A673 (cell line): ENCODE data around the gene RABL6. TPM values are rescaled to one million over a fixed set of nuclear protein-coding genes. Genes with fewer than 3 reads are reported as not detected.
A peak's percentile ranks its signal among the peaks of the same experiment; 100 is the strongest.

Experiments used
- BruUV-seq: library from RNA; stranded (reverse); fragments of 400-500 nt; replicated peaks from 2 replicates; lab custom pipeline; 2021; lab: Mats Ljungman, UMichigan
- CTCF ChIA-PET: fragments of 300-600 bp; sonication (Branson Sonifier 250); formaldehyde crosslinking; loops from one replicate; lab custom pipeline; 2022; ENCODE audit warnings: antibody characterized with exemption; lab: Charles Lee
- POLR2A ChIA-PET: fragments of 300-600 bp; sonication (Branson Sonifier 250); formaldehyde crosslinking; loops from one replicate; lab custom pipeline; 2022; ENCODE audit warnings: antibody characterized with exemption; ENCODE audit not compliant: low non-redundant PET; lab: Charles Lee
- DNase-seq: peaks from one replicate; pipeline ENCODE4 v3.0.0-alpha.2; 2015; ENCODE audit warnings: low spot score
- H3K27ac ChIP-seq: fragments of 200-600 bp; sonication (generic); 2 replicates; pipeline ENCODE4 v1.5.1; 2016; ENCODE audit warnings: mixed run types, low read depth, mild to moderate bottlenecking, mixed read lengths, antibody characterized with exemption, low read length; ENCODE audit not compliant: poor library complexity, severe bottlenecking
- H3K27me3 ChIP-seq: fragments of 200-600 bp; sonication (generic); replicated peaks from 2 replicates; pipeline ENCODE4 v1.6.1; 2017; ENCODE audit warnings: mixed run types, low read depth, mild to moderate bottlenecking, mixed read lengths, antibody characterized with exemption, low read length; ENCODE audit not compliant: insufficient read depth, poor library complexity
- H3K36me3 ChIP-seq: fragments of 200-600 bp; sonication (generic); 2 replicates; pipeline ENCODE4 v1.6.1; 2016; ENCODE audit warnings: mixed run types, mild to moderate bottlenecking, mixed read lengths, antibody characterized with exemption, low read length; ENCODE audit not compliant: insufficient read depth, poor library complexity, severe bottlenecking
- H3K4me1 ChIP-seq: fragments of 200-600 bp; sonication (generic); 2 replicates; pipeline ENCODE4 v1.6.1; 2017; ENCODE audit warnings: mixed run types, mild to moderate bottlenecking, mixed read lengths, antibody characterized with exemption, low read length; ENCODE audit not compliant: insufficient read depth, poor library complexity, severe bottlenecking
- H3K4me3 ChIP-seq: fragments of 200-600 bp; sonication (generic); 2 replicates; pipeline ENCODE4 v1.5.1; 2016; ENCODE audit warnings: low read depth, mixed run types, mild to moderate bottlenecking, mixed read lengths, low read length; ENCODE audit not compliant: poor library complexity, severe bottlenecking
- H3K9me3 ChIP-seq: fragments of 200-600 bp; sonication (generic); 2 replicates; pipeline ENCODE4 v1.6.1; 2016; ENCODE audit warnings: mixed run types, low read depth, mild to moderate bottlenecking, mixed read lengths, antibody characterized with exemption, low read length; ENCODE audit not compliant: poor library complexity, severe bottlenecking
- CTCF ChIP-seq: fragments of 300-800, 200-600 bp; sonication (generic); conservative IDR thresholded peaks from 2 replicates; pipeline ENCODE4 v1.5.1; 2017; ENCODE audit warnings: low read depth, mild to moderate bottlenecking, antibody characterized with exemption, low read length, moderate library complexity, mixed read lengths
- EZH2 ChIP-seq: fragments of 200-600 bp; sonication (generic); IDR thresholded peaks from 2 replicates; pipeline ENCODE4 v1.6.1; 2017; ENCODE audit warnings: borderline replicate concordance, low read depth, mild to moderate bottlenecking, mixed read lengths, antibody characterized with exemption, low read length; ENCODE audit not compliant: poor library complexity, severe bottlenecking
- intact Hi-C: fragments of 100-400 bp; cut with micrococcal nuclease; formaldehyde crosslinking; loops from one replicate; pipeline ENCODE4 v1.10.0; 2022; ENCODE audit not compliant: unreplicated experiment
- total RNA-seq: library from RNA; stranded (reverse); gene quantifications from 2 replicates; pipeline ENCODE4 v1.2.3, GENCODE V29; 2021

Gene RABL6
- total RNA-seq, 1 experiment from 2014 or later = 210 TPM

DNA sequence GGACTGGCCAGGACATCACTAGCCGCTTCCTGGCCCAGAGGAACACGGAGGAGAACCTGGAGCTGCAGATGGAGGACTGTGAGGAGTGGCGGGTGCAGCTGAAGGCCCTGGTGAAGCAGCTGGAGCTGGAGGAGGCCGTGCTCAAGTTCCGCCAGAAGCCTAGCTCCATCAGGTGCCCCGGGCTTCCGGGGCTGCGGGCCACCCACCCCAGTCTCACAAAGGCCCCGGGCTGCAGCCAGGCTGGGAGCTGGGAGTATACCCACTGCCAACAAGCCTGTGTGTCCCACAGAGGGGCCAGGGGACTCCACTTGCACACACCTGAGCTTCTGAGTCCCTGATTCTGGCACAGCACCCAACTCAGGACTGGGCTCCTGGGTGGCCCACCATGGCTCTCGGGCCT lies 1.7 kb upstream of the RABL6 start:
- no TSS peak for BruUV-seq
- no peak for DNase-seq
- peaks cover 10% of the 10 kb centered on the region for H3K36me3 ChIP-seq
- H3K9me3 ChIP-seq = no peaks in the 10 kb centered on the region
- no peak overlapping the region for H3K27ac ChIP-seq
- intact Hi-C loops = no loop called here
- POLR2A ChIA-PET = no interaction called here
- no peak overlapping the region for H3K4me3 ChIP-seq
- TF ChIP-seq CTCF (no peak), EZH2 (no peak)
- no peaks in the 10 kb centered on the region for H3K27me3 ChIP-seq
- CTCF ChIA-PET = no interaction called here
- peaks cover 29% of the 10 kb centered on the region for H3K4me1 ChIP-seq

DNA sequence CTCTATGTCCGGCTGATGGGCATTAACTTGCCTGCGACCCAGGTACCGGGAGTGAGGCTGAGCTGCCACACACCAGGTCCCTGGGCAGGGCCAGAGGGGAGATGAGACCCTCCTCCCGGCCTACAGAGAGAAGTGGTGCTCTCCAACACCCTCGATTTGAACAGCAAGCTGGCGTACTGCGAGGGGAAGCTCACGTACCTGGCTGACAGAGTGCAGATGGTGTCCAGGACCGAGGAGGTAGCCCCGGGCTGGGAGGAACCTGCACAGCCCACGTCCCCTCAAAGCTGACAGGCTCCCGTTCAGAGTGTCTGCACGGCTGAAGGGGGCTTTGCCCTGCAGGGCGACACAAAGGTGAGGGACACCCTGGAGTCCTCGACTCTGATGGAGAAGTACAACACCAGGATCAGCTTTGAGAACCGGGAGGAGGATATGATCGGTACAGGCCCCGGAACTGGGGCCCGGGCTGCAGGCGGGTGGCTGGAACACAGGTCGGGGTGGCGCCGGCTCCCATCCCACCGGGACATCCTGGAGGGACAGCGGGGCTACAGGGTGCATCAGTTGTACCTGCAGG lies 1.0 kb upstream of the RABL6 start:
- no peaks in the 10 kb centered on the region for H3K27me3 ChIP-seq
- peak overlapping the region; percentile 98 for H3K4me3 ChIP-seq
- ChIA-PET POLR2A (no interaction called here), CTCF (no interaction called here)
- intact Hi-C loops = no loop called here
- no peaks in the 10 kb centered on the region for H3K9me3 ChIP-seq
- no peak for DNase-seq
- H3K36me3 ChIP-seq = peaks cover 15% of the 10 kb centered on the region
- BruUV-seq = no TSS peak
- TF ChIP-seq CTCF = no peak
- no peak for TF ChIP-seq EZH2
- H3K27ac ChIP-seq = peak overlapping the region; percentile 93
- H3K4me1 ChIP-seq = peaks cover 26% of the 10 kb centered on the region

- Histone ChIP-seq H3K9me3 (no peaks in the 10 kb centered on the region), H3K36me3 (peaks cover 30% of the 10 kb centered on the region), H3K27me3 (no peaks in the 10 kb centered on the region), H3K27ac (peak overlapping the region; percentile 93), H3K4me1 (peaks cover 26% of the 10 kb centered on the region), H3K4me3 (peak overlapping the region; percentile 98)
- CTCF ChIA-PET = interaction anchor here (1.7 kb wide), 1 partner anchor 34 kb away, joined by 4 read pairs; the partner anchor contains the start of gene AJM1
- TF ChIP-seq CTCF (no peak), EZH2 (no peak)
- peak; percentile 41 for DNase-seq
- POLR2A ChIA-PET = no interaction called here
- intact Hi-C loops = no loop called here
- BruUV-seq = no TSS peak
These were observed 492 bp downstream of the RABL6 start for GRCh38 chr9:136808075-136808805.
